GM19397 (cell line): ENCODE measurements around the gene CNIH2.
"Not testable (repeated sequence)": the region's sequence is repeated elsewhere in the genome, so short reads cannot be mapped to it uniquely, and the experiment has no call there.

Source experiments
- ATAC-seq: cut with Tn5 transposase; IDR thresholded peaks from one replicate; pipeline ENCODE4 v1.9.1; 2021; ENCODE audit warnings: mild to moderate bottlenecking, moderate library complexity; ENCODE audit not compliant: unreplicated experiment

CNIH2 gene

GRCh38 chr11:66313321-66314185 is 35.6 kb downstream of the CNIH2 start:
- no peak for ATAC-seq

GRCh38 chr11:66314186-66314501 is 36.2 kb downstream of the CNIH2 start:
- ATAC-seq, result no peak

DNA sequence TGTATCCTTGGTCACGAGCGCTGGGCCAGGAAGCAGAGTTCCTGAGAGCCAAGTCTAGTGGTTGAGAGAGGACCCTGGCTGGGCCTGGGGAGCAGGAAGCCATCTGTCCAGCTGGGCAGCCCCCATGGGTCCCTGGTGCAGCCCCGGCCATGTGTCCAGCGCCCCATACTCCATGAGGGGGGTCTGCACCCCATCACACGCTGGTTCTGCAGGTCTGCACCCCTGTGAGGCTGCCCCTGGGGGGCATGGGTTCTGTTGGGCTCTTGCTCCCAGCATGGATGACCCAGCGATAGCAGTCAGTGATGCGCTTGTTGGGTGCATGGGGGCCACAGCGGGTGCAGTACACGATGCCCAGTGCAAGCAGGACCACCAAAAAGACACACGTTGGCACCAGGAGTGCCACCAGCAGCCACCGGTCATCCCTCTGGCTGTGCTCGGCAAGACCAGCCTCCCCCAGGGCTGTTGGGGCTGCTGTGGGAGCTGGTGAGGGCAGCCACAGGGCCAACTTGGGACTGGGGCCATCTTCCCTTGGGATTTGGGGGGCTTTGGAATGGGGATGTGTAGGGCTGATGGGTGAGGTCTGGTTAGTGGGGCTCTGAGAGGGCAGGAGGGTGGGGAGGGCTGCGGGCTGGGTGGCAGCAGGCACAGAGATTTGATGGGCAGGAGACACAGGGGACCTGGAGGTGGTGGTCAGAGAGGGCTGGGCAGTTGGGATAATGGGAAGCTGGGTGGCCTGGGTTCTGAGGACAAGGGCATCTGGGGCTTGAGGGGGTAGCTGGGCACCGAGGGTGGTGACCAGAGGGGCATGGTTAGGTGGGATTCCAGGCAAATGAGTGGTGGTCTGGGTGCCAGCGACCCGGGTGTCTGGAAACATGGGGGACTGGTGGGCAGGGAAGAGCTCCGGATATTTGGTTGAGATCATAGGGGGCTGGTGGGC is 36.9 kb downstream of the CNIH2 start:
- ATAC-seq, result no peak

DNA sequence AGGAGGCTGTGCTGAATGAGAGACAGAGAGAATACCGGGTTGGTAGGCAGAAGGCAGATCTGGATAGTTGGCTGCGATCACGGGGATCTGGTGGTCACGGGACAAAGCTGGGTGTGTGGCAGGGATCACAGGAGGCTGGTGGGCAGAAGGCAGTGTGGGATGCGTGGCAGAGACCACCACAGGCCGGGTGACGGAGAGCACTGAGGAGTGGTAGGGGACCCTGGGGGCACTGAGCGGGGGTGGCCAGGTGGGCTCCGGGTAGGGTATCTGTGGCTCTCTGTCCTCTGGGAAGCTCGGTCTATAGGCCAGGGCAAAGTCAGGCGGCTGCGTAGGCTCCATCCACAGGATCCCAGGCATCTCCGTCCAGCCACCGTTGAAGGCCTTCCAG is 37.5 kb downstream of the CNIH2 start:
- ATAC-seq, result no peak

DNA sequence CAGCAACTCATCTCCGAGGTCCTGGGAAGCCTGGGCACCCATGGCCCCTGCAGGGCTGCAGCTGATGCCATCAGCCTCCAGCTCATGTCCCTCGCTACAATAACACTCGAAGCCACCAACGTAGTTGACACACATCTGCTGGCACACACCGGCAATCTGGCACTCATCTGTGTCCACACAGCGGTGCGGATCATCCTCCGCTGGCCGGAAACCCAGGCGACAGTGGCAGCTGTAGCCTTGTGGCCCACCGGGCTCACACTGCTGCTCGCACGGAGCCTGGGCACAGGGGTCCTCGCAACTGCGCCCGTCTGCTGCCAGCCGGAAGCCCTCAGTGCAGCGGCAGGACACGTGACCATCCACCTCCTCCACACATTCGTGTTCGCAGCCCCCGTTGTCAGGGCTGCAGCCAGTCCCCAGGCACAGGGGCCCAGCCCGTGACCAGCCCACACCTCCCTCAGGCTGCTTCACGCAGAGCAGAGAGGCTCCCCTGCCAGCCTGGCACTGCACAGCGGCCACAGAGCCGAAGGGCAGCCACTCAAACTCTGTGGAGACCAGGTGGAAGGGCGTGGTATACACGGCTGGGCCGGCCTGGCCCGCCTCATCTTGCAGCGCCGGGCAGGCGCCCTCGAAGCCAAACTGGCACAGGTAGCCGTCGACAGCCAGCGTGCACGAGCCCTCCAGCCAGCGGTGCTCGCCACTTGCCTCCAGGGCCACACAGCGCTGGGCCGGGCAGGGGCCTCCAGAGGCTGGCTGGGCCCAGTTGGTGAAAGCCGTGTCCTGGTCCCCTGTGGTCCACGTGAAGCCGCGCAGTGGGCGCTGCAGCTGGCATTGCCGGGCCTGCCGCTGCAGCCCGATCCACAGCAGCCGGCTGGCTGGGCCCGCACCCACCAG is 38.2 kb downstream of the CNIH2 start:
- no peak for ATAC-seq

DNA sequence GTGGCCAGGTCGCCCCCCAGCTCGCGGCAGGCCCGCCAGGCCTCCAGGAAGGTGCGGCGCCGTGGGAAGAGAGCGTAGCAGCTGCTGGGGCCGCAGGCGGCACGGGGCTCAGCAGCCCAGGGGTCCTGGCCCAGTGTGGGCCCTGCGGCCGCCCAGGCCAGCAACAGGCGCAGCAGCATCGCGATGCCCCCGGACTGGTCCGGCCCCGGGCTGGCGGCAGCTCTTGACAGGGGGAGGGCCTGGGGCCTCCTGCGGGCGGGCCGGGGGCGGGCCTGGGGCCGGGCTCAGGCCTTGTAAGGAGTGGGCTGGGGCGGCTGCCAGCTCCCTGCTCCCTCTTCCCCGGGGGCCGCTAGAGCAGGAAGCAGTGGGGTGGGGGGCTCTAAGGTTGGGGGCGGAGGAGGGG is 38.9 kb downstream of the CNIH2 start, which contains the start of gene CD248:
TSS of gene CD248 (minus strand) at position 196 of the 403 bp plus-strand sequence. CDS start at position 179, 17 bp downstream.
- no peak for ATAC-seq

GRCh38 chr11:66317322-66317722 is 39.3 kb downstream of the CNIH2 start:
- no peak for ATAC-seq

GRCh38 chr11:66317723-66318599 is 40.0 kb downstream of the CNIH2 start:
- no peak for ATAC-seq

DNA sequence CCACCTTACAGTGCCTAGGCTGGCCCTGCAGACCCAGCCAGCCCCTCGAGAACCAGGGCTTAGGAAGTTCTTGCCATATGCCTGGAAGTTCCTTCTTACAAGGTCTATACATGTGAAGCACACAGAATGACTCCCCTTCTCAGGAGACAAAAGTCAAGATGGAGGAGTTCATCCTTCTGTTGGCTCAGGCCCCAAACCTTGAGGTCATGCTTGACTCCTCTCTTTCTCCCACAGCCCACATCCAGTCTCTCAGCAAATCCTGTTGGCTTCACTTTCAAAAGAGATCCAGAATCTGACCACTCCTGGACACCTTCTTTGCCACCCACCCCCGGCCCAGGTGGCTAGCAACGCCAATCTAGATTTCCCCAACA is 40.6 kb downstream of the CNIH2 start:
- ATAC-seq, result no peak

DNA sequence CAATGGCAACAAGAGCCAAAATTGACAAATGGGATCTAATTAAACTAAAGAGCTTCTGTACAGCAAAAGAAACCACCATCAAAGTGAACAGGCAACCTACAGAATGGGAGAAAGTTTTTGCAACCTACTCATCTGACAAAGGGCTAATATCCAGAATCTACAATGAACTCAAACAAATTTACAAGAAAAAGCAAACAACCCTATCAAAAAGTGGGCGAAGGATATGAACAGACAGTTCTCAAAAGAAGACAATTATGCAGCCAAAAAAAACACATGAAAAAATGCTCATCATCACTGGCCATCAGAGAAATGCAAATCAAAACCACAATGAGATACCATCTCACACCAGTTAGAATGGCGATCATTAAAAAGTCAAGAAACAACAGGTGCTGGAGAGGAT is 42.3 kb downstream of the CNIH2 start:
- ATAC-seq, result not testable (repeated sequence)

GRCh38 chr11:66320748-66321147 is 42.8 kb downstream of the CNIH2 start:
- ATAC-seq, result not testable (repeated sequence)

- no peak for ATAC-seq
Observed at GRCh38 chr11:66321606-66322005, 43.6 kb downstream of the CNIH2 start.

DNA sequence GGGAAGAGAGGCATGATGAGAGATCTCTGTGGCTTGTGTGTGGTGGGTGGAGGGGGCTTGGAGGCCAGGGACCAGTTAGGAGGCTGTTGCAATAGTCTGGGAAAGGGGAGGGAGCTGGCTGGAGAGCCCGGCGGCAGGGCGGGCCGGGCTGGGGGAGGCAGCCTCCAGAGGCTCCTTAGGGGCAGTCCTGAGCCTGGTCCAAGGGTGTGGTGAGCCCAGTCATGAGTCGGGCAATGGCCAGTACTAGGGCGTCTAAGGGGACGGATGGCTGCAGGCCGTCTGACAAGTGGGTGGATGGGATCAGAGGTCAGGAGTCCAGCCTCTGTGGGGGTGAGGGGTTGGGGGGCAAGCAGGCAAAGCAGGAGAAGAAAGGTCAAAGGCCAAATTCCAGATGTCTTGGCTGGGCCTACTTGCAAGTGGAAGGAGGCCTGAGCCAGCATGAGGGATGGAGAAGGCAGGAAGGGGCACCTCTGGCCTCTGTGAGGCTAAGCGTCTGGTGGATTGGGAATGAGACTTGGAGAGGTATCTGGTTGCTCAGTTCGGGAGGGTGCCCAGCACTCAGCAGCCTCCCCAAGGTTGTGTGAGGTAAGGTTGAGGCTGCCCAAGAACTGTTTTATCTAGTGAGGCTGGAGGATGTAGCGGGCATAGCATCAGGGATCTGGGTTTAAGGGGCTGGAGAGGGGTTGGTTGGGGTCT is 44.9 kb downstream of the CNIH2 start:
- ATAC-seq, result no peak

- no peak for ATAC-seq
Observed at GRCh38 chr11:66323684-66324083, 45.7 kb downstream of the CNIH2 start.

DNA sequence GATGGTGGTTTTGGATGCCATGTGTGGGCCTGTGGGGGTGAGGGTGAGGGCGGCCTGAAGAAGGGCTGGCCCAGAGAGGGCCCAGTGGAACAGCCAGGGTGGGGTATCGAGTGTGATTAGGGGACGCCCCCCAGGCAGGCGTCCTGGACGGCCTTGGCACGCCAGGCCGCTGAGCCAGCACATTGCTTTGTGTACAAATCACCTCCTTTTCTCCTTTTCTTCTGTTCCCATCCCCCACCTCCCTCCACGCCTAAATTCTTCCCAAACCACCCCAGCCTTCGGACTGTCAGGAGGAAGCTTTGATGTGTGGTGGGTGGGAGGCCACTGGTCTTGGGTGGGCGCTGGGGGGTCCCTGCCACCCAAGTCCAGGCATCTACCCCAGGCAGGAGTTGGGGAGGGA is 46.7 kb downstream of the CNIH2 start:
- ATAC-seq, result no peak

GRCh38 chr11:66325263-66325671 is 47.3 kb downstream of the CNIH2 start:
- no peak for ATAC-seq

DNA sequence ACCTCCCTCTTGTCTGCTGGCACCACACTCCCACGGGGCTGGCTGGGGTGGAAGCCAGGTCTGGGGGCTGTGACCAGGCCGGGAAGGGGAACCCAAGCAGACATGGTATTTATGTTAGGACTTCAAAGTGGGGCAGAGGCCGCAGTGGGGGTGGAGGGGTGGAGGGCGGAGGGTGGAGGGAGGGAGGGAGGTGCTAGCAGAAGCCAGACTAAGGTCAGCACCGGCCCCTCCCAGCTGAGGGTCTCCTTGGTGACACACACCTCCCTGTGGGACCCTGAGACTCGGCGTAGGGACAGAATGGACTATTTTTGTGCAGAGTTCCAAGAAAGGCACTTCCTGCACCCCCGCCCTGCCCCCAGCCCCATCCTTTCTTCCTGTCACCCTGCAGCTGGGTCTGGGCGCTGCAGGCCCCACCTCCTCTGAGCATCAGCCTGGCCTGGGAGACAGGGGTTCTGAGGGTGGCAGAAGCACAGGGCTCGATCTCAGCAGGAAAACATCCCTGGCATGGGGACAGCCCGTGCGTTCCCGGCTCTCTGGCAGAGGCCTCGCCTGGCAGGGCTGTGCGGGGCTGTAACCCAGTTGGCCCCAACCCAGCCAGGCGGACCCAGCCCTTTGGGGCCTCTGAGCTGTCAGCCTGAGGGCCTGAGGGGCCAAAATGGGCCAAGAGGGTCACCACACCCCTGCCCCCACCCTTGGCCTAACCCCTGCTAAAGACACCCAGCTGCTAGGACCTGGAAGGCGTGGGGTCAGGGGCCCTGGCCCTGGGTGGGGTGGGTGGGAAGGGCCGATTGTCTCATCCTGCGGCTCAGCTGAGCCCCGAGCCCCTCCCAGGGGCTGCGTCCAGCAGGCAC is 48.5 kb downstream of the CNIH2 start:
- ATAC-seq, result no peak
